ENCODE data around the gene ATXN10.
"Not testable (repeated sequence)": the region's sequence is repeated elsewhere in the genome, so short reads cannot be mapped to it uniquely, and the experiment has no call there.

The ATXN10 gene

GRCh38 chr22:45671783-45672563 lies at the start of gene ATXN10:
Gene ATXN10, plus strand, starts transcription at chr22:45671834. Its CDS starts 230 bp downstream, at chr22:45672064.
- DNase-seq = peak; percentile 76

GRCh38 chr22:45621836-45622600 lies 49.6 kb upstream of the ATXN10 start:
- no peak for DNase-seq

- not testable (repeated sequence) for DNase-seq
Observed at GRCh38 chr22:45623464-45624145, 48.0 kb upstream of the ATXN10 start.

- DNase-seq = no peak
Observed at GRCh38 chr22:45626198-45626651, 45.4 kb upstream of the ATXN10 start.

GRCh38 chr22:45627489-45628233 lies 44.0 kb upstream of the ATXN10 start:
- DNase-seq = peak; percentile 35

GRCh38 chr22:45628515-45628914 lies 43.1 kb upstream of the ATXN10 start:
- no peak for DNase-seq

GRCh38 chr22:45629469-45630089 lies 42.1 kb upstream of the ATXN10 start:
- peak; percentile 68 for DNase-seq

- no peak for DNase-seq
Observed at GRCh38 chr22:45630436-45630835, 41.2 kb upstream of the ATXN10 start.

- no peak for DNase-seq
Observed at GRCh38 chr22:45631140-45631840, 40.3 kb upstream of the ATXN10 start.

GRCh38 chr22:45631841-45632238 lies 39.8 kb upstream of the ATXN10 start:
- no peak for DNase-seq

GRCh38 chr22:45632791-45633515 lies 38.7 kb upstream of the ATXN10 start:
- no peak for DNase-seq

GRCh38 chr22:45636683-45637082 lies 35.0 kb upstream of the ATXN10 start:
- DNase-seq = no peak

- DNase-seq = no peak
Observed at GRCh38 chr22:45638197-45638596, 33.4 kb upstream of the ATXN10 start.

GRCh38 chr22:45638834-45639746 lies 32.5 kb upstream of the ATXN10 start:
- DNase-seq = no peak

- no peak for DNase-seq
Observed at GRCh38 chr22:45639747-45640102, 31.9 kb upstream of the ATXN10 start.

GRCh38 chr22:45640291-45640940 lies 31.2 kb upstream of the ATXN10 start:
- DNase-seq = no peak

- DNase-seq = no peak
Observed at GRCh38 chr22:45640941-45641621, 30.6 kb upstream of the ATXN10 start.

GRCh38 chr22:45642986-45643385 lies 28.6 kb upstream of the ATXN10 start:
- no peak for DNase-seq

- DNase-seq = no peak
Observed at GRCh38 chr22:45644714-45645113, 26.9 kb upstream of the ATXN10 start.

Measured in NCI-H345 (cell line).